Liver (tissue), 9 donors: ENCODE measurements around the gene VGLL4. TPM values are rescaled to one million over a fixed set of nuclear protein-coding genes. Genes with fewer than 3 reads are reported as not detected.

ENCODE experiments used
- DNase-seq: peaks from one replicate; pipeline ENCODE4 v3.0.0-alpha.2; 2017; ENCODE audit warnings: low spot score
- H3K27ac ChIP-seq, 2 donors: one replicate each; pipeline ENCODE4 v1.7.0; 2013; ENCODE audit warnings: inconsistent platforms in 2 of 2, low read length in 2 of 2, control low read depth in 1 of 2, low read depth in 1 of 2, mild to moderate bottlenecking in 1 of 2
- H3K27me3 ChIP-seq, 4 donors: one replicate each; pipeline versions ENCODE4 v1.6.1 to v1.7.0; 2013; ENCODE audit warnings: low read length in 3 of 4, inconsistent platforms in 1 of 4, mild to moderate bottlenecking in 1 of 4, moderate library complexity in 1 of 4; ENCODE audit not compliant: control insufficient read depth in 4 of 4, insufficient read depth in 4 of 4
- H3K36me3 ChIP-seq, 4 donors: one replicate each; pipeline versions ENCODE4 v1.6.1 to v1.7.0; 2013; ENCODE audit warnings: low read length in 3 of 4, mild to moderate bottlenecking in 3 of 4, low read depth in 1 of 4, moderate library complexity in 1 of 4; ENCODE audit not compliant: control insufficient read depth in 4 of 4, insufficient read depth in 3 of 4
- H3K4me1 ChIP-seq, 4 donors: one replicate each; pipeline versions ENCODE4 v1.6.1 to v1.7.0; 2013; ENCODE audit warnings: low read length in 3 of 4, mild to moderate bottlenecking in 3 of 4, moderate library complexity in 1 of 4; ENCODE audit not compliant: control insufficient read depth in 4 of 4, insufficient read depth in 4 of 4
- H3K4me3 ChIP-seq, 3 donors: one replicate each; pipeline versions ENCODE4 v1.6.1 to v1.7.0; 2013; ENCODE audit warnings: low read length in 3 of 3, control low read depth in 1 of 3, low read depth in 1 of 3, mild to moderate bottlenecking in 1 of 3
- H3K9ac ChIP-seq, 2 donors: one replicate each; pipeline ENCODE4 v1.7.0; 2013; ENCODE audit warnings: low read length in 2 of 2, mild to moderate bottlenecking in 2 of 2, moderate library complexity in 2 of 2, control low read depth in 1 of 2, low read depth in 1 of 2
- H3K9me3 ChIP-seq, 4 donors: one replicate each; pipeline versions ENCODE4 v1.6.1 to v1.7.0; 2013; ENCODE audit warnings: low read length in 3 of 4; ENCODE audit not compliant: control insufficient read depth in 4 of 4
- ATF3 ChIP-seq: IDR thresholded peaks from 2 replicates; pipeline ENCODE4 v1.6.1; 2016; ENCODE audit warnings: antibody characterized with exemption
- CTCF ChIP-seq: fragments of 150-350 bp; IDR thresholded peaks from 2 replicates; pipeline ENCODE4 v1.5.1; 2017; ENCODE audit warnings: improper control_type of control experiment, low read depth, low read length; ENCODE audit not compliant: missing input control
- EGR1 ChIP-seq, 2 donors: IDR thresholded peaks; 2 replicates each; pipeline ENCODE4 v1.6.1; 2016 to 2018; ENCODE audit warnings: antibody characterized with exemption in 2 of 2, low read depth in 2 of 2
- FOXA1 ChIP-seq: IDR thresholded peaks from 2 replicates; pipeline ENCODE4 v1.6.1; 2016; ENCODE audit warnings: antibody characterized with exemption
- FOXA2 ChIP-seq: IDR thresholded peaks from 2 replicates; pipeline ENCODE4 v1.6.1; 2016; ENCODE audit warnings: antibody characterized with exemption
- GABPA ChIP-seq, 2 donors: IDR thresholded peaks in 1 of 2; conservative IDR thresholded peaks in 1 of 2; 2 replicates each; pipeline ENCODE4 v1.6.1; 2016; ENCODE audit warnings: antibody characterized with exemption in 2 of 2, mild to moderate bottlenecking in 1 of 2, moderate library complexity in 1 of 2
- HNF4A ChIP-seq, 2 donors: conservative IDR thresholded peaks; 2 replicates each; pipeline ENCODE4 v1.6.1; 2016; ENCODE audit warnings: antibody characterized with exemption in 2 of 2, mild to moderate bottlenecking in 2 of 2
- JUND ChIP-seq, 2 donors: IDR thresholded peaks; 2 replicates each; pipeline ENCODE4 v1.6.1; 2016; ENCODE audit warnings: antibody characterized with exemption in 2 of 2
- MAX ChIP-seq: IDR thresholded peaks from 2 replicates; pipeline ENCODE4 v1.6.1; 2016; ENCODE audit warnings: antibody characterized with exemption
- NR2F2 ChIP-seq: IDR thresholded peaks from 2 replicates; pipeline ENCODE4 v1.6.1; 2016; ENCODE audit warnings: antibody characterized with exemption
- RAD21 ChIP-seq, 2 donors: IDR thresholded peaks; 2 replicates each; pipeline ENCODE4 v1.6.1; 2016; ENCODE audit warnings: antibody characterized with exemption in 2 of 2, mild to moderate bottlenecking in 2 of 2
- REST ChIP-seq: IDR thresholded peaks from 2 replicates; pipeline ENCODE4 v1.6.1; 2016; ENCODE audit warnings: antibody characterized with exemption, mild to moderate bottlenecking
- RXRA ChIP-seq, 2 donors: IDR thresholded peaks; 2 replicates each; pipeline ENCODE4 v1.6.1; 2017 to 2018; ENCODE audit warnings: antibody characterized with exemption in 2 of 2, mild to moderate bottlenecking in 1 of 2
- SP1 ChIP-seq: IDR thresholded peaks from 2 replicates; pipeline ENCODE4 v1.6.1; 2018; ENCODE audit warnings: antibody characterized with exemption, mild to moderate bottlenecking
- TAF1 ChIP-seq: conservative IDR thresholded peaks from 2 replicates; pipeline ENCODE4 v1.6.1; 2016; ENCODE audit warnings: antibody characterized with exemption, mild to moderate bottlenecking
- YY1 ChIP-seq: IDR thresholded peaks from 2 replicates; pipeline ENCODE4 v1.6.1; 2016; ENCODE audit warnings: antibody characterized with exemption, mild to moderate bottlenecking
- ZBTB33 ChIP-seq: IDR thresholded peaks from 2 replicates; pipeline ENCODE4 v1.6.1; 2016; ENCODE audit warnings: antibody characterized with exemption
- WGBS: extraction: QIAGEN DNeasy Blood & Tissue Kit; methylation state at CpG from one replicate; pipeline ENCODE4 v1.1.7; 2013; 5-methylcytosine and 5-hydroxymethylcytosine counted together
- polyA plus RNA-seq, 2 donors: library from polyadenylated mRNA; stranded (reverse) in 1 of 2; unstranded in 1 of 2; fragments of 200-250 nt in 1 of 2; fragments of >200 nt in 1 of 2; fragmentation: Nextera tagmentation in 1 of 2; extraction: Ambion mirVana in 1 of 2; gene quantifications; one replicate each; pipeline versions ENCODE4 v1.2.1 to v1.2.3, GENCODE V29; 2013 to 2015
- total RNA-seq, 2 donors: library from RNA; depleted of rRNA; stranded (reverse); fragments of >200 nt; gene quantifications; one replicate each; pipeline ENCODE4 v1.2.3, GENCODE V29; 2014
- donor health status: healthy.
- donor health status: healthy.
- donor health status: healthy.
- donor health status: healthy.
- donor health status: healthy.

The VGLL4 gene
- total and polyA plus RNA-seq, 4 donors: 7.2 to 27.9 (median 13.0) TPM

GRCh38 chr3:11631820-11632219, 11.9 kb downstream of the VGLL4 start:
- TF ChIP-seq FOXA2: no peak
- TF ChIP-seq GABPA (IDR thresholded peaks at IDR 0.05 in 1 of 2, conservative IDR thresholded peaks at IDR 0.05 in 1 of 2): no peak
- no peak for TF ChIP-seq RAD21 (IDR thresholded peaks at IDR 0.05)
- TF ChIP-seq JUND (IDR thresholded peaks at IDR 0.05): no peak
- TF ChIP-seq ZBTB33: no peak
- TF ChIP-seq HNF4A (conservative IDR thresholded peaks at IDR 0.05): no peak
- no peak for TF ChIP-seq REST
- no peak for TF ChIP-seq FOXA1
- no peak for TF ChIP-seq ATF3
- no peak for TF ChIP-seq TAF1
- no peak for TF ChIP-seq NR2F2
- TF ChIP-seq SP1: no peak
- TF ChIP-seq CTCF: no peak
- TF ChIP-seq YY1: no peak
- 93% methylated on average over 9 of the region's 9 CpGs for WGBS
- Histone ChIP-seq H3K4me1 (peaks cover 0 to 9% (median 6%) of the 10 kb centered on the region in 4 donors), H3K36me3 (no peaks in the 10 kb centered on the region), H3K4me3 (no peak overlapping the region), H3K9me3 (no peaks in the 10 kb centered on the region), H3K27me3 (no peaks in the 10 kb centered on the region), H3K27ac (no peak overlapping the region), H3K9ac (no peak overlapping the region)
- DNase-seq: no peak

- no peaks in the 10 kb centered on the region for H3K27me3 ChIP-seq
- H3K4me3 ChIP-seq: no peak overlapping the region
- H3K27ac ChIP-seq: no peak overlapping the region
- WGBS: 69% methylated on average over 5 of the region's 5 CpGs
- H3K4me1 ChIP-seq: peaks cover 0 to 10% (median 6%) of the 10 kb centered on the region in 4 donors
- H3K9me3 ChIP-seq: no peaks in the 10 kb centered on the region
- H3K36me3 ChIP-seq: no peaks in the 10 kb centered on the region
- H3K9ac ChIP-seq: no peak overlapping the region
- DNase-seq: no peak
- no peak for TF ChIP-seq REST
- TF ChIP-seq FOXA1: no peak
- no peak for TF ChIP-seq MAX
- TF ChIP-seq ATF3: no peak
- TF ChIP-seq RAD21 (IDR thresholded peaks at IDR 0.05): no peak
- TF ChIP-seq EGR1 (IDR thresholded peaks at IDR 0.05; ENCODE audit: low read depth in 2 of 2): no peak
- no peak for TF ChIP-seq NR2F2
- TF ChIP-seq YY1: no peak
- TF ChIP-seq ZBTB33: no peak
- no peak for TF ChIP-seq HNF4A (conservative IDR thresholded peaks at IDR 0.05)
- no peak for TF ChIP-seq RXRA (IDR thresholded peaks at IDR 0.05)
- TF ChIP-seq TAF1: no peak
- no peak for TF ChIP-seq SP1
Observed at GRCh38 chr3:11629716-11630115, 14.0 kb downstream of the VGLL4 start.
